ENCODE measurements around the gene COL17A1. TPM values are rescaled to one million over a fixed set of nuclear protein-coding genes. Genes with fewer than 3 reads are reported as not detected.

Gene COL17A1
- total RNA-seq, 1 donor from 2014 or later: 1.5 TPM

DNA sequence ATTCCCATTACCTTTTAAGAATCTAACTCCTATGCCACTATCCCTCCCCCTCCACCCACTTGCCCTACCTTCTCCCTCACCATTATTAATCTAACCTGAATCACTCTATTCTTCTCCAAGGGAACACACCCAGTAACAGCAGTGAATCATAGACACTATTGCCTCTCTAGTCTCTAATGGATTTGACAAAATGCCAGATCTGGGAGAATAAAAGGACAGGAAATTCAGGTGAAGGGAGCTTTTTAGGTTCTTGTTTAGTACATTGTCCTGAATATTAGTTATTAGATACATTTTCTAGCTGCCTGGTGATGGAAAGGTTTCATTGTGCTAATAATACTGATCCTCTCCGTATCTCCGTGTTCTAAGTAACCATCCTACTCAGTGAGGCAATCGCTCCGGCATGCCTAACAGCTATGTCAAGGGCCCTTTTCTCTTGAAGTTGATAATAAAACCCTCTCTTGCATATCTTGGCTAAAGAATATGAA, 32.2 kb upstream of the COL17A1 start:
- Histone ChIP-seq H3K27me3 (no peaks in the 10 kb centered on the region), H3K36me3 (no peaks in the 10 kb centered on the region), H3K27ac (peak overlapping the region; percentile 32), H3K9me3 (no peaks in the 10 kb centered on the region), H3K4me3 (no peak overlapping the region), H3K4me1 (peaks cover 4% of the 10 kb centered on the region)
- intact Hi-C loops (cut with DNase I): no loop called here
- TF ChIP-seq CTCF (IDR thresholded peaks at IDR 0.05): no peak
- no peak for ATAC-seq
- DNase-seq: no peak

GRCh38 chr10:104113376-104113956, 27.8 kb upstream of the COL17A1 start:
- no peak overlapping the region for H3K27ac ChIP-seq
- DNase-seq (no peak), ATAC-seq (no peak)
- H3K4me1 ChIP-seq: no peaks in the 10 kb centered on the region
- no peak for TF ChIP-seq CTCF (IDR thresholded peaks at IDR 0.05)
- no peaks in the 10 kb centered on the region for H3K9me3 ChIP-seq
- H3K36me3 ChIP-seq: no peaks in the 10 kb centered on the region
- intact Hi-C loops (cut with DNase I): no loop called here
- H3K4me3 ChIP-seq: no peak overlapping the region
- no peaks in the 10 kb centered on the region for H3K27me3 ChIP-seq

GRCh38 chr10:104109908-104110662, 24.4 kb upstream of the COL17A1 start:
- no peak for ATAC-seq
- intact Hi-C loops (cut with DNase I): no loop called here

DNA sequence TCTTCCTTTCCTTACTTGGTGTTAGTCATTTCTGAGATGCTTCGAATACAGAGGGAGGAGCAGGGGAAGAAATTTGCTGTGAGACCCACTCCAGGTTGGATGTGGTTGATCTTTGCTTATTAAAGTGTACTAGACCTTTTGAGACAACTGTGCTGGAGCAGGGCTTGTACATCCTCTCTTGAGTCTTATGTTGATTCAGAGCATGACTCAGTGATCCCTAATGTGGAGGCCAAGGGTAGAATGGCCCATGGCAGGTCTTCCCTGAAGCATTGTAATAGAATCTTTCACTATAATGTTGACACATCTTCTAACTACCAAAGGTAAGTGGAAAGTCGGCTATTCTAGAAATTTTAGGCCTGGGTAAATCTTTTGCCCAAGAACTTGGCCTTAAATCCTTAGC, 19.2 kb upstream of the COL17A1 start:
- H3K9me3 ChIP-seq: no peaks in the 10 kb centered on the region
- ATAC-seq (no peak), DNase-seq (no peak)
- H3K36me3 ChIP-seq: no peaks in the 10 kb centered on the region
- intact Hi-C loops (cut with DNase I): no loop called here
- H3K27me3 ChIP-seq: no peaks in the 10 kb centered on the region
- TF ChIP-seq CTCF (IDR thresholded peaks at IDR 0.05): no peak
- H3K4me1 ChIP-seq: no peaks in the 10 kb centered on the region
- no peak overlapping the region for H3K27ac ChIP-seq
- H3K4me3 ChIP-seq: no peak overlapping the region

More at GRCh38 chr10:104109908-104110662, 24.4 kb upstream of the COL17A1 start:
- Histone ChIP-seq H3K27me3 (no peaks in the 10 kb centered on the region), H3K4me3 (no peak overlapping the region), H3K27ac (no peak overlapping the region), H3K4me1 (no peaks in the 10 kb centered on the region), H3K9me3 (no peaks in the 10 kb centered on the region), H3K36me3 (no peaks in the 10 kb centered on the region)
- no peak for DNase-seq
- TF ChIP-seq CTCF (IDR thresholded peaks at IDR 0.05): no peak

GRCh38 chr10:104104418-104104817, 18.7 kb upstream of the COL17A1 start:
- ATAC-seq: no peak

More at GRCh38 chr10:104104418-104104817, 18.7 kb upstream of the COL17A1 start:
- no peaks in the 10 kb centered on the region for H3K27me3 ChIP-seq
- no peaks in the 10 kb centered on the region for H3K4me1 ChIP-seq
- no peaks in the 10 kb centered on the region for H3K36me3 ChIP-seq
- no peaks in the 10 kb centered on the region for H3K9me3 ChIP-seq
- no peak for DNase-seq
- no peak overlapping the region for H3K27ac ChIP-seq
- H3K4me3 ChIP-seq: no peak overlapping the region
- TF ChIP-seq CTCF (IDR thresholded peaks at IDR 0.05): no peak
- intact Hi-C loops (cut with DNase I): no loop called here

Measured in upper lobe of right lung (tissue), 1 donor.